ENCODE results near the gene SAP25. TPM values are rescaled to one million over a fixed set of nuclear protein-coding genes. Genes with fewer than 3 reads are reported as not detected.

SAP25 gene
- total RNA-seq, 1 experiment from 2014 or later, result 3.0 TPM

DNA sequence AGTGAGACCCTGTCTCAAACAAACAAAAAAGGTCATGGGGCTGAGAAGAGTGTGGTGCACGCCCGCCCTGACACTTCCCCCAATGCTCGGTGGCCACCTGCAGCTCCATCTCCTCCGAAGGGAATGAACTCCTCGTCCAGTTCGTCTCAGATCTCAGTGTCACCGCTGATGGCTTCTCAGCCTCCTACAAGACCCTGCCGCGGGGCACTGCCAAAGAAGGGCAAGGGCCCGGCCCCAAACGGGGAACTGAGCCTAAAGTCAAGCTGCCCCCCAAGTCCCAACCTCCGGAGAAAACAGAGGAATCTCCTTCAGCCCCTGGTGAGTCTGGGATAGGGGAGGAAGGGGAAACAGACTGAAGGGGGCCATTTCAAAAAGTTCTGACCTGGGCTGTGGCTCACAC, 32.6 kb upstream of the SAP25 start:
- Histone ChIP-seq H3K27me3 (ENCODE audit: control insufficient read depth, insufficient read depth, low read length) (no peaks in the 10 kb centered on the region), H3K27ac (ENCODE audit: low read length) (no peak overlapping the region), H3K9me3 (ENCODE audit: control insufficient read depth, insufficient read depth, low read depth, low read length) (no peaks in the 10 kb centered on the region), H3K4me1 (ENCODE audit: control insufficient read depth, insufficient read depth, low read length) (peaks cover 8% of the 10 kb centered on the region; the same call in 1 of the 2 replicates), H3K4me3 (ENCODE audit: low read depth in 2 of 2, low read length in 2 of 2) (peak overlapping the region in 1 of 2 experiments; percentile 79; a peak in 1 of 4 replicates), H3K36me3 (ENCODE audit: control insufficient read depth, insufficient read depth, low read length) (no peaks in the 10 kb centered on the region)
- CTCF ChIA-PET, result interaction anchor here (0.6 kb wide), 1 partner anchor 221 kb away, joined by 7 read pairs; the partner anchor contains the start of gene EPHB4
- no TSS peak for BruUV-seq (replicated peaks)
- in situ Hi-C loops (cut with HindIII; ENCODE audit: low pct_unique_long_range_greater_than_20kb, low sequenced_read_pairs) (no loop called here), intact Hi-C loops (cut with micrococcal nuclease; ENCODE audit: unreplicated experiment) (no loop called here)
- POLR2A ChIA-PET, result no interaction called here
- no peak for ATAC-seq
- TF ChIP-seq SIN3A (IDR thresholded peaks at IDR 0.05; ENCODE audit: borderline replicate concordance, insufficient read depth, low read depth, low read length), result no peak
- TF ChIP-seq, protein P1, sequence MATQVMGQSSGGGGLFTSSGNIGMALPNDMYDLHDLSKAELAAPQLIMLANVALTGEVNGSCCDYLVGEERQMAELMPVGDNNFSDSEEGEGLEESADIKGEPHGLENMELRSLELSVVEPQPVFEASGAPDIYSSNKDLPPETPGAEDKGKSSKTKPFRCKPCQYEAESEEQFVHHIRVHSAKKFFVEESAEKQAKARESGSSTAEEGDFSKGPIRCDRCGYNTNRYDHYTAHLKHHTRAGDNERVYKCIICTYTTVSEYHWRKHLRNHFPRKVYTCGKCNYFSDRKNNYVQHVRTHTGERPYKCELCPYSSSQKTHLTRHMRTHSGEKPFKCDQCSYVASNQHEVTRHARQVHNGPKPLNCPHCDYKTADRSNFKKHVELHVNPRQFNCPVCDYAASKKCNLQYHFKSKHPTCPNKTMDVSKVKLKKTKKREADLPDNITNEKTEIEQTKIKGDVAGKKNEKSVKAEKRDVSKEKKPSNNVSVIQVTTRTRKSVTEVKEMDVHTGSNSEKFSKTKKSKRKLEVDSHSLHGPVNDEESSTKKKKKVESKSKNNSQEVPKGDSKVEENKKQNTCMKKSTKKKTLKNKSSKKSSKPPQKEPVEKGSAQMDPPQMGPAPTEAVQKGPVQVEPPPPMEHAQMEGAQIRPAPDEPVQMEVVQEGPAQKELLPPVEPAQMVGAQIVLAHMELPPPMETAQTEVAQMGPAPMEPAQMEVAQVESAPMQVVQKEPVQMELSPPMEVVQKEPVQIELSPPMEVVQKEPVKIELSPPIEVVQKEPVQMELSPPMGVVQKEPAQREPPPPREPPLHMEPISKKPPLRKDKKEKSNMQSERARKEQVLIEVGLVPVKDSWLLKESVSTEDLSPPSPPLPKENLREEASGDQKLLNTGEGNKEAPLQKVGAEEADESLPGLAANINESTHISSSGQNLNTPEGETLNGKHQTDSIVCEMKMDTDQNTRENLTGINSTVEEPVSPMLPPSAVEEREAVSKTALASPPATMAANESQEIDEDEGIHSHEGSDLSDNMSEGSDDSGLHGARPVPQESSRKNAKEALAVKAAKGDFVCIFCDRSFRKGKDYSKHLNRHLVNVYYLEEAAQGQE (IDR thresholded peaks at IDR 0.05; ENCODE audit: insufficient read depth in 1 of 2, low read depth in 2 of 2, low read length in 1 of 2), result no peak
- TF ChIP-seq, protein P2, sequence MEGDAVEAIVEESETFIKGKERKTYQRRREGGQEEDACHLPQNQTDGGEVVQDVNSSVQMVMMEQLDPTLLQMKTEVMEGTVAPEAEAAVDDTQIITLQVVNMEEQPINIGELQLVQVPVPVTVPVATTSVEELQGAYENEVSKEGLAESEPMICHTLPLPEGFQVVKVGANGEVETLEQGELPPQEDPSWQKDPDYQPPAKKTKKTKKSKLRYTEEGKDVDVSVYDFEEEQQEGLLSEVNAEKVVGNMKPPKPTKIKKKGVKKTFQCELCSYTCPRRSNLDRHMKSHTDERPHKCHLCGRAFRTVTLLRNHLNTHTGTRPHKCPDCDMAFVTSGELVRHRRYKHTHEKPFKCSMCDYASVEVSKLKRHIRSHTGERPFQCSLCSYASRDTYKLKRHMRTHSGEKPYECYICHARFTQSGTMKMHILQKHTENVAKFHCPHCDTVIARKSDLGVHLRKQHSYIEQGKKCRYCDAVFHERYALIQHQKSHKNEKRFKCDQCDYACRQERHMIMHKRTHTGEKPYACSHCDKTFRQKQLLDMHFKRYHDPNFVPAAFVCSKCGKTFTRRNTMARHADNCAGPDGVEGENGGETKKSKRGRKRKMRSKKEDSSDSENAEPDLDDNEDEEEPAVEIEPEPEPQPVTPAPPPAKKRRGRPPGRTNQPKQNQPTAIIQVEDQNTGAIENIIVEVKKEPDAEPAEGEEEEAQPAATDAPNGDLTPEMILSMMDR (IDR thresholded peaks at IDR 0.05), result no peak
- TF ChIP-seq TCF7L2 (IDR thresholded peaks at IDR 0.05; ENCODE audit: low read depth, low read length), result no peak
- TF ChIP-seq POLR2AphosphoS5 (IDR thresholded peaks at IDR 0.05; ENCODE audit: low read depth, low read length), result no peak
- DNase-seq (ENCODE audit: low read depth, low spot score), result no peak

DNA sequence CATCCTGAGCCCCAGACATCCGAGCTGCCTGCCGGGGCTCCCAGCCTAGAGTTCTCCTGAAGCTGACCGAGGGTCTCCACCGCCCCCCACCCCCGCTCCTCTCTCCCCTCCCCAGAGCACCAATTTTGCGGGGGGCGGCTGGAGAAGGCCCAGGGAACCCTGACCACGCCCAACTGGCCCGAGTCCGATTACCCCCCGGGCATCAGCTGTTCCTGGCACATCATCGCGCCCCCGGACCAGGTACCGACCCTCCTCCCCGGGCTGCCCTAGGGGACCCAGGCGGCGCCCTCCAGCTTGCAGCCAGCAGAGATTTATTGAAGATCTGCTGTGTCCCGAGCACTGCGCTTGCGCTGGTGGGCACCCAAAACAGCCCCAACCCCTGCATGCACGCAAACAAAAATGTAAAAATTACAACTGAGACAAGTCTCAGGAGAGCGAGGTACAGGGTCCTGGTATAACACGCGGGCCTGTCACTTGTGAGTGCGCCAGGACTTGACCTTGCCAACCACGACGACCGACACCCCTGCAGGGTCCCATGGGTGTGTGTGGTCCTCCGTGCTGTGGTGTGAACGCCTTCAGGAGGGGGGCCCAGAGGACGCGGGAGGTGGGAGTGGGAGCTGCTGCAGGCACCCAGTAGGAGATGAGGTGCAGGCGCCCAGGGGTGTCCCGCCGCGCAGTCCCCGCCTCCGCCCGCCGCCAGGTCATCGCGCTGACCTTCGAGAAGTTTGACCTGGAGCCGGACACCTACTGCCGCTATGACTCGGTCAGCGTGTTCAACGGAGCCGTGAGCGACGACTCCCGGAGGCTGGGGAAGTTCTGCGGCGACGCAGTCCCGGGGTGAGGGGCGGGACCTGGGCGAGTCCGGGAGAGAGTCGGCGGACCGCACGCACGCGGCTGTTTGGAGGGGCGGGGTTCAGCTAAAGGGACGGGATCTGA, 31.5 kb upstream of the SAP25 start:
- CTCF ChIA-PET, result no interaction called here
- Histone ChIP-seq H3K27me3 (ENCODE audit: control insufficient read depth, insufficient read depth, low read length) (no peaks in the 10 kb centered on the region), H3K4me1 (ENCODE audit: control insufficient read depth, insufficient read depth, low read length) (peaks cover 8% of the 10 kb centered on the region; the same call in 1 of the 2 replicates), H3K9me3 (ENCODE audit: control insufficient read depth, insufficient read depth, low read depth, low read length) (no peaks in the 10 kb centered on the region), H3K27ac (ENCODE audit: low read length) (peak overlapping the region; percentile 78; the same call in 1 of the 2 replicates), H3K36me3 (ENCODE audit: control insufficient read depth, insufficient read depth, low read length) (no peaks in the 10 kb centered on the region), H3K4me3 (ENCODE audit: low read depth in 2 of 2, low read length in 2 of 2) (peak overlapping the region; percentile 67 to 79)
- ATAC-seq (peak; percentile 57), DNase-seq (ENCODE audit: low read depth, low spot score) (no peak)
- POLR2A ChIA-PET, result interaction anchor here (0.5 to 0.6 kb wide), 2 partner anchors 17 to 70 kb away, joined by 3 to 6 read pairs; no protein-coding TSS in a partner anchor
- in situ Hi-C loops (cut with HindIII; ENCODE audit: low pct_unique_long_range_greater_than_20kb, low sequenced_read_pairs), result no loop called here
- no TSS peak for BruUV-seq (replicated peaks)
- TF ChIP-seq, protein P2 (IDR thresholded peaks at IDR 0.05), result peak; percentile 37; the same call in 1 of the 2 replicates
- TF ChIP-seq, protein P1 (IDR thresholded peaks at IDR 0.05; ENCODE audit: insufficient read depth in 1 of 2, low read depth in 2 of 2, low read length in 1 of 2), result no peak
- TF ChIP-seq POLR2AphosphoS5 (IDR thresholded peaks at IDR 0.05; ENCODE audit: low read depth, low read length), result no peak
- TF ChIP-seq SIN3A (IDR thresholded peaks at IDR 0.05; ENCODE audit: borderline replicate concordance, insufficient read depth, low read depth, low read length), result no peak
- TF ChIP-seq TCF7L2 (IDR thresholded peaks at IDR 0.05; ENCODE audit: low read depth, low read length), result no peak
- intact Hi-C loops (cut with micrococcal nuclease; ENCODE audit: unreplicated experiment), result no loop called here

All from Panc1 (cell line).